WTC11 (cell line): Measurements from ENCODE around the gene LMCD1. TPM values are rescaled to one million over a fixed set of nuclear protein-coding genes. Genes with fewer than 3 reads are reported as not detected.

Experiments used
- ATAC-seq: fragments of 200-7000 bp; cut with Tn5 transposase; 2 replicates; pipeline ENCODE4 v1.10.0; 2021; ENCODE audit warnings: mild to moderate bottlenecking, moderate library complexity
- CTCF ChIA-PET: fragments of 300-600 bp; sonication (Branson Sonifier 250); formaldehyde crosslinking; loops from one replicate; lab custom pipeline; 2021; ENCODE audit warnings: antibody characterized with exemption; lab: Charles Lee
- POLR2A ChIA-PET: fragments of 350-600 bp; sonication (Branson Sonifier 250); formaldehyde crosslinking; loops from one replicate; lab custom pipeline; 2021; ENCODE audit warnings: antibody characterized with exemption; lab: Charles Lee
- DNase-seq: peaks from one replicate; pipeline ENCODE4 v3.0.0; 2021; ENCODE audit warnings: low spot score
- H3K27ac Mint-ChIP-seq: 2 replicates; pipeline ENCODE4 v1.8.0; 2021; ENCODE audit warnings: mixed read lengths
- H3K27me3 Mint-ChIP-seq: 2 replicates; pipeline ENCODE4 v1.8.0; 2021; ENCODE audit warnings: low read depth, mild to moderate bottlenecking, moderate library complexity, mixed read lengths
- H3K36me3 Mint-ChIP-seq: 2 replicates; pipeline ENCODE4 v1.8.0; 2021; ENCODE audit warnings: mixed read lengths
- H3K4me1 Mint-ChIP-seq: 2 replicates; pipeline ENCODE4 v1.8.0; 2022; ENCODE audit warnings: mixed read lengths
- H3K4me3 Mint-ChIP-seq: 2 replicates; pipeline ENCODE4 v1.8.0; 2021; ENCODE audit warnings: mild to moderate bottlenecking, moderate library complexity, mixed read lengths
- H3K9me3 Mint-ChIP-seq: 2 replicates; pipeline ENCODE4 v1.8.0; 2021; ENCODE audit warnings: mixed read lengths
- ATF6 ChIP-seq: sonication (generic); formaldehyde crosslinking; IDR thresholded peaks from 2 replicates; pipeline ENCODE4 v1.8.1; 2023; ENCODE audit warnings: mild to moderate bottlenecking, missing genetic modification reagents
- CTCF ChIP-seq: fragments of 200-600 bp; IDR thresholded peaks from 2 replicates; pipeline ENCODE4 v1.8.0; 2022; ENCODE audit warnings: antibody characterized with exemption
- E2F1 ChIP-seq: sonication (generic); formaldehyde crosslinking; IDR thresholded peaks from 2 replicates; pipeline ENCODE4 v1.8.0; 2022; ENCODE audit warnings: mild to moderate bottlenecking, missing genetic modification reagents
- E2F4 ChIP-seq: sonication (generic); formaldehyde crosslinking; IDR thresholded peaks from 2 replicates; pipeline ENCODE4 v1.8.1; 2022; ENCODE audit warnings: low read depth, mild to moderate bottlenecking, moderate library complexity, missing genetic modification reagents, borderline replicate concordance
- E2F5 ChIP-seq: sonication (generic); formaldehyde crosslinking; IDR thresholded peaks from 2 replicates; pipeline ENCODE4 v1.8.1; 2022; ENCODE audit warnings: mild to moderate bottlenecking, moderate library complexity, missing genetic modification reagents
- ERG ChIP-seq: fragments of 250-450 bp; sonication (Bioruptor Pico); IDR thresholded peaks from 2 replicates; pipeline ENCODE4 v1.8.0; 2021; ENCODE audit warnings: mild to moderate bottlenecking
- FOXJ3 ChIP-seq: sonication (generic); formaldehyde crosslinking; IDR thresholded peaks from 2 replicates; pipeline ENCODE4 v1.9.0; 2021; ENCODE audit warnings: missing genetic modification reagents, mild to moderate bottlenecking, borderline replicate concordance
- GABPB1 ChIP-seq: sonication (generic); formaldehyde crosslinking; IDR thresholded peaks from 2 replicates; pipeline ENCODE4 v1.8.1; 2023; ENCODE audit warnings: mild to moderate bottlenecking, missing genetic modification reagents
- GTF2I ChIP-seq: fragments of 250-450 bp; sonication (Bioruptor Pico); conservative IDR thresholded peaks from 2 replicates; pipeline ENCODE4 v1.4.0; 2021; ENCODE audit warnings: mild to moderate bottlenecking
- JAZF1 ChIP-seq: fragments of 250-450 bp; sonication (Bioruptor Pico); IDR thresholded peaks from 2 replicates; pipeline ENCODE4 v1.9.0; 2021; ENCODE audit warnings: moderate library complexity, mild to moderate bottlenecking, inconsistent platforms
- NFATC4 ChIP-seq: fragments of 250-450 bp; sonication (Bioruptor Pico); IDR thresholded peaks from 2 replicates; pipeline ENCODE4 v1.9.0; 2021; ENCODE audit warnings: mild to moderate bottlenecking
- NFYB ChIP-seq: sonication (generic); formaldehyde crosslinking; conservative IDR thresholded peaks from 2 replicates; pipeline ENCODE4 v1.8.0; 2022; ENCODE audit warnings: low read depth, missing genetic modification reagents
- SMAD4 ChIP-seq: sonication (generic); formaldehyde crosslinking; IDR thresholded peaks from 2 replicates; pipeline ENCODE4 v1.8.0; 2022; ENCODE audit warnings: mild to moderate bottlenecking, missing genetic modification reagents
- SOX15 ChIP-seq: fragments of 250-450 bp; sonication (Bioruptor Pico); IDR thresholded peaks from 2 replicates; pipeline ENCODE4 v1.9.0; 2021; ENCODE audit warnings: mild to moderate bottlenecking
- TCF7 ChIP-seq: sonication (generic); formaldehyde crosslinking; IDR thresholded peaks from 2 replicates; pipeline ENCODE4 v1.8.0; 2022; ENCODE audit warnings: mild to moderate bottlenecking, low read depth, missing genetic modification reagents, moderate library complexity
- USF2 ChIP-seq: sonication (generic); formaldehyde crosslinking; IDR thresholded peaks from 2 replicates; pipeline ENCODE4 v1.8.1; 2023; ENCODE audit warnings: mild to moderate bottlenecking, missing genetic modification reagents, moderate library complexity
- ZBTB21 ChIP-seq: sonication (generic); formaldehyde crosslinking; IDR thresholded peaks from 2 replicates; pipeline ENCODE4 v1.8.1; 2023; ENCODE audit warnings: mild to moderate bottlenecking, missing genetic modification reagents, borderline replicate concordance
- ZNF425 ChIP-seq: fragments of 250-450 bp; sonication (Bioruptor Pico); conservative IDR thresholded peaks from 2 replicates; pipeline ENCODE4 v1.9.0; 2021; ENCODE audit warnings: mild to moderate bottlenecking
- ZNF532 ChIP-seq: fragments of 250-450 bp; sonication (Bioruptor Pico); IDR thresholded peaks from 2 replicates; pipeline ENCODE4 v1.9.0; 2021; ENCODE audit warnings: mild to moderate bottlenecking, borderline replicate concordance
- total RNA-seq: library from RNA; stranded (reverse); gene quantifications from 3 replicates; pipeline ENCODE4 v1.2.3, GENCODE V29; 2021

LMCD1 gene
- total RNA-seq, 1 experiment from 2014 or later = 12.5 TPM

GRCh38 chr3:8553405-8553804 lies 51.8 kb downstream of the LMCD1 start (continued):
- no peak for TF ChIP-seq E2F4 (CRISPR knock-in tag)
- TF ChIP-seq JAZF1 = no peak
- TF ChIP-seq SMAD4 = no peak
- TF ChIP-seq ZNF532 (CRISPR knock-in tag) = no peak
- TF ChIP-seq TCF7 = no peak
- TF ChIP-seq GTF2I = no peak
- TF ChIP-seq ERG (CRISPR knock-in tag) = no peak

GRCh38 chr3:8554696-8555095 lies 53.1 kb downstream of the LMCD1 start:
- Mint-ChIP-seq H3K36me3 (0 out of 2 replicates have a peak, but pooled peaks cover 4% of the 10 kb centered on the region), H3K9me3 (no peaks in the 10 kb centered on the region), H3K27ac (0 out of 2 replicates have a peak overlapping the region, but pooled peaks have one; percentile 32), H3K4me1 (peaks cover 22% of the 10 kb centered on the region), H3K4me3 (no peak overlapping the region; the same call in 1 of the 2 replicates), H3K27me3 (no peaks in the 10 kb centered on the region)
- CTCF ChIA-PET = interaction anchor here (0.7 to 1.9 kb wide), 3 partner anchors 104 to 216 kb away, joined by 3 to 4 read pairs (median 4); no protein-coding TSS in a partner anchor
- POLR2A ChIA-PET = interaction anchor here (0.7 kb wide), 1 partner anchor 1721 kb away, joined by 8 read pairs; no protein-coding TSS in a partner anchor
- TF ChIP-seq NFATC4 (CRISPR knock-in tag) (no peak), NFYB (CRISPR knock-in tag) (no peak), FOXJ3 (no peak), ATF6 (no peak), GABPB1 (no peak), ZNF425 (CRISPR knock-in tag) (no peak), ZBTB21 (CRISPR knock-in tag) (no peak), SOX15 (CRISPR knock-in tag) (no peak), E2F1 (CRISPR knock-in tag) (no peak), USF2 (CRISPR knock-in tag) (no peak), E2F5 (CRISPR knock-in tag) (no peak), CTCF (no peak)
- no peak for DNase-seq
- peak; percentile 31 for ATAC-seq
